Activated CD4-positive, alpha-beta T cell treated with anti-CD3 and anti-CD28 coated beads, Interleukin-2, amount 50 U/mL, for 24 hours (primary cell): Measurements from ENCODE around the gene KRT78.

Experiments
- DNase-seq, 2 donors: peaks; one replicate each; pipeline ENCODE4 v3.0.0-alpha.2; 2020; ENCODE audit warnings: low read depth in 1 of 2, low spot score in 1 of 2

Gene KRT78

DNA sequence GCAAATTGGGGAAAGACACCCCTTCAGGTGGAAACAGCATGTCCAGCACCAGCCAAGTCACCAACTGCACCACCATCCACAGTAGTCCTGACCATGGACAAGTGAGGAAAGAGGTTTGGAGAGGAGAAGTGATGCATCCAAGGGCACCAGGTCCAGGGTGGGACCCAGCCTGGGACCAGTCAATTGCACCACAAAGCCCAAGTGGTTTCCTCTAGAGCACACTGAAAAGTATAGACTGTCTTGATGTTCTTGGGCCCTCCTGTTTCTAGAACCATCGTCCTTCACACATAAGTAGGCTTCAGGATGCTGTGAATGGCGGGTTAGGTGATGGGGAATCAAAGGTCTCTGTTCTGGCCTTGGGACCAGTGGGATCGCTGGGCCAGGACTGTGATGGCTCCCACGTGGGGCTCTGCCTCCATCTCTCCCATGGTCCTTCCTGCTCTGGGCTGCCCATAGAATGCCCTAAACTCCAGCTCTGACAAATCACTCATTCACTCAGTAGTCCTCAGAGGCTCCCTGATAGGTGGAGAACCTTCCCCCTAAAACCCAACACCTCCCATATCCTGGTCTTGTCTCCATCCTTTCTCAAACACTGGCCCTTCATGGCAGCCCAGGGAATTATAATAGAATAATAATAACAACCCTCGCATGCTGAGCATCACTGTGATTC is 23.9 kb downstream of the KRT78 start:
- DNase-seq = no peak

DNA sequence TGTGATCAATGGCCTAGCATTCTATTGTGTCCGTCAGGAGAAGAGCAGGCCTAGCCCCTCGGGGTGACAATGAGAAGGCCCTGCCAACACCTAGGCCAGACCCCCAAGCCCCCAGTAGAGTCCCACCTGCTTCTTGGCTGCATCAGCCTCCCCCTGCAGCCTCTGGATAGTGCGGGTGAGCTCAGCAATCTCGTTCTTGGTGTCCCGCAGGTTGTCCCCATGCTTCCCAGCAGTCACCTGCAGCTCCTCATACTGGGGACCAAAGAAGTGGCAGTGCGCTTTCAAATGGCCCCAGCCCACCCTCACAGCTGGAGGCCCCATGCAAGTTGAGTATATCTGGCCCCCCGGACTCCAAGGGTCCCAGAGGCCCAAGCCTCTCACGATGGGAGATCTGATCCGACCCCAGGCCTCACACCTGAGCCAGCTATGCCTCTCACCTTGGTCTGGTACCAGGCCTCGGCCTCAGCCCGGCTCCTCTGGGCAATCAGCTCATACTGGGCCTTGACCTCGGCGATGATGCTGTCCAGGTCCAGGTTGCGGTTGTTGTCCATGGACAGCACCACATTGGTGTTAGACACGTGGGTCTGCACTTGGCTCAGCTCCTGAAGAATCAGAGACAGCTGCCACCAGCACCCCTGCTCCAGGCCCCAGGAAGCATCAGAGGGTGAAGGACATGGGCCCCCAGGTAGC is 24.9 kb downstream of the KRT78 start:
- no peak for DNase-seq

DNA sequence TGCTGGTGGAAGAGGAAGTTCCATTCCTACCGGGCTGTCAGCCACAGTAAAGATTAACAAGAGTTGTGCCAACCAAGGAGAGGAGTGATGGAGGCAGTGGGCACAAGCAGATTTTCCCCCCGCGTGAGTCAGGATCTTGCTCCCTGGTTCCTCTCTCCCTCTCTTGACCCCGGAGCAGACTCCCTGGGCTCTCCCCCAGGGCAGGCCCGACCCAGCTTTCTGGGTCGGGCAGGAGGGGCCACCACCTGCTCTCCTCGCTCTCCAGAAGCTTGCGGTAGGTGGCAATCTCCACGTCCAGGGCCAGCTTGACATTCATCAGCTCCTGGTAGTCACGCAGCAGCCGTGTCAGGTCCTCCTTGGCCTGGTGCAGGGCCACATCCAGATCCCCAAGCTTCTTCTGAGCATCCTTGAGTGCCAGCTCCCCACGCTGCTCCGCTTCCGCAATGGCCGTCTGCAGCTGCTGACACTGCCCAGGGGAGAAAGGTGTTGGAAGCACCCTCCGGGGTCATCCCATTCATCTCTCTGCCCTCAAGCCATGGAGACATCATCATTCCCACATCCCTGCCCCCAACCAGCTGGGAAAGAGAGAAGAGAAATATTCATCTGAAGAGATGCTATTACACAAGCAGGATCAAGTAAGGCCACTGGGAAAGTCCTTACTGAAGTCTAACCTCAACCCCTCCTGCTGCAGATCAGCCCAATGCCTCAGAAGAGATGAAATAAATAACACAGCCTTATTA is 25.9 kb downstream of the KRT78 start:
- no peak for DNase-seq

DNA sequence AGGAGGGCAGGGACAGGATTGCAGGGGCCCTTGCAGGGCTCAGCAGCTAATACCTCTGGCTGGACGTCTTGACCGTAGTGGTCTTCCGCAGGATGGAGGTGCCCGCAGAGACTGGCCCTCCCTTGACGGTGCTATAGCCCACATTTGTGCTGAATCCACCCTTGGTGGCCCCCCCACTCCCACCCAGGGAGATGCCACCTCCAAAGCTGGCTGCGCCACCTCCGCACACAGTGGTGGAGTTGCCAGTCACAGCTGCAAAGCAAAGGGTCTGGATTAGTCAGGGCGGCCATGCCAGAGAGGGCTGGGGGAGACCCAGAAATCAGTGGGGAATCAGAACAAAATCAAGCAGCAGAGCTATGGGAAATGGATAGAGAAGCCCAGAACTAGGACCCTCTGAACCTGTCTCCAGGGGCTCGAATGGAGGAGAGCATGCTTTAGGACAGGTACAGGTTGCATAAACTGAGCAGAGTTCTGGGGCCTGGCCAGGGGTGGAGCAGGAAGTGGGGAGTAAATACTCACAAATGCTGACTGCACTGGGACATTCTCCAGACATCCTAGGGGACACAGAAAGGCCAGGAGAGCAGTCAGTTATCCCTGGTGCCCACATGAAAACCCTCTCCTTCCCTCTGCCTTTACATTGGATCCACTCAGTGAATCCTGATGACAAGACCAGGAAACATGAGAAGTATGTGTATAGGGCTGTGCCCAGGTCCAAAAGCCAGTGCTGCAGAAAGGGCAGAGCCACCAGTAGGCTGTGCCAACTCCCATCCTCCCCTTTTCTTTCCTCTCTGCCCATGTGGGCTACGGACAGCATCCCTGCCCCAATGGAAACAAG is 26.8 kb downstream of the KRT78 start:
- DNase-seq = no peak

DNA sequence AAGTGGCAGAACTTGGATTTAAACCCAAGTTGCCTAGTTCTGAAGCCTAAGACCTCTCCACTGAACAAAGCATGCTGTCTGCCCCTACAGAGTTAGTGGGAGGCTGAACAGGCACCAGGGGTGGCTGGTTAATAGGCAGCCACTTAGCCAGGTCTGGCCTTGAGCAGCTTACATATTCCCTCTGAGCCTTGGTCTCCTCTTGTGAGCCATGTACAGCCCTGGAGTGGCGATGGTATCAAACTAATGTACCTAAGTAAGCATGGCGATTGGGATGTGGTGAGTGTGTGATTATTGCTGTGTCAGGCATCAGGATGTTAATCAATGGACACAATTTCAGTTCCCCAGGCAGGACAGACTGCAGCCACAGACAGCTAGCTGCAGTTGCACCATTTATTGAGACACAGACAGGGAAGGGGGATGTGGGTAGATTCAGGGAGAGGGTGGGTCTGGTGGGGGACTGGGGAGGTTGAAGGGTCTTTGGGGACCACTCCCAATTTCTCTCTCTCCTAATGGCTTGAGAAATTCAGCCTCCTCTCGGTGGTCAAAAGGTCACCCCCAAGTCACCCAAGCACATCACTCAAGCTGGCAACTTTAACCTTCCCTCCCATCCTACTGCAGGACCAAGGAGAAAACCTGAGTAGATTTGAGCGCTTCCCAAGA is 27.6 kb downstream of the KRT78 start:
- no peak for DNase-seq

DNA sequence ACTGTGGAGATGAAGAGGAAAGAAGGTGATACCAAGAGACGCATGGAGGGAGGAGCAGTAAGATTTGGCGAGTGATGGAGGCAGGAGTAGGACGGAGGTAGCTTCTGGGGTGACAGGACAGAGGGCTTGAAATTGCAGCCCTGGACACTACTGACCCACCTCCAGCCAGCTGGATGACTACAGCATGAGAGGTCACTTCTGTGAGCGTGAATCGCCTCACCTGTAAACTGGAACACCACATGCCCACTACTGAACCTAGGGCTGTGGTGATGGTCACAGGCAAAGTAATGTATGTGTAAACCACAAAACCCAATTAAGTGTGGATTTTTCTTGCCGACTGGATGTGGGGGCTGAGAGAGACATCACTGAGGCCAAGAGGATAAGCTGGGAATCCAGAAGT is 28.3 kb downstream of the KRT78 start:
- DNase-seq = no peak

DNA sequence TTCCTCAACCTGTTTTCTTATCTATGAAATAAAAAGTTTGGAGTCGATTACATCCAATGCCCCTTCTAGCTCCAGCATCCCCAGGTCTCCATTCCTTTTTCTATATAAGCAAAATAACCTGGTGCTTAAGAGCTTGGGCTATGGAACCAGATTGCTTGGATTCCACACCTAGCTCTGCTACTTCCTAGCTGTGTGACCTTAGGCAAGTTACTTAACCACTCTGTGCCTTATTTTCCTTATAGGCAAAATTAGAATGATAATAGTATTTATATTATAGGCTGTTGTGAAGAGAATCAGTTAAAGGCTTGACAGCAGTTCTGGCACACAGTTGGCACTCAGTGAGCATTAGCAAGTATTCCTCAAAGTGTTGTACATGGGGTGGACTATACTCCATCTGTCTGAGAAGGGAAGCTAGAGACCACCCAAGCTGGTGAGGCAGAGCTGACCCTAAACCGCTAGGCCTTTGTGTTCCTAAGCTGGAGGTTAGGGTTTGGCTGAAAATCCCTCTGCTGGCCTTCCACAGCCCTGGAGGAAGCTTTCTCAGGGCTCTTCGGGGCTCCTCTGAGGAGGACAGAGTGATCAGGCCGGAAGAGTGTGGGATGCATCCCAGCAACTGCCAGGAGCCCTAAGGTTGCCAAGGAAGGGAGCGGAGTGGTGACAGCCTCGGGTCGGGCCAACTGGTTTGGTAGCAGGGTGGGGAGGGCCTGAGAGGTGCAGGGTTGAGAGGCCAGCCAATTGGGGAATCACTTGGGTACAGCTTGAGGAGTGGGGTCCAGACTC is 28.9 kb downstream of the KRT78 start:
- DNase-seq = no peak

DNA sequence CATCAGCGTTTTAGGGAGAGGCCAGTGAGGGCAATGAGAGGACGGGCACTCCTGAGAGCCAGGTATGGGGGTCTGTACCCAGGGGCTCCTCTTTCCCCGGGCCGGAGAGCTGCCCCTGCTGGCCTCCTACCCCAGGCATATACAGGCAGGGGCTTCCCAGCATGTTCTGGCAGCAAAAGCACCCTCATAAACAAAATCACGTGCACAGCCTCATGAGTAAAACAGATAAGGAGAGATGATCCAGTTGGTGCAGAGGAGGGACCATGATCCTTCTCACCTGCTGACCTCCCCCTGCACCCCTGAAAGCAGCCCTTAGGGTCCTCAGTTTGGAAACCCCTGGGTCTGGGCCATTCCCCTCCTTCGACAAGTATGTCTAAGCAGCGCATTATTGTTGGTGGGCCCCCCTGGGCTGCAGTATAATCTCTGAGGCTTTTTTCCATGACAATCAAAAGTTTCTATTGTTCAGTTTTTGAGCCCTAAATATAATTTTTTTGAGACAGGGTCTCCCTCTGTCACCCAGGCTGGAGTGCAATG is 29.8 kb downstream of the KRT78 start:
- no peak for DNase-seq

DNA sequence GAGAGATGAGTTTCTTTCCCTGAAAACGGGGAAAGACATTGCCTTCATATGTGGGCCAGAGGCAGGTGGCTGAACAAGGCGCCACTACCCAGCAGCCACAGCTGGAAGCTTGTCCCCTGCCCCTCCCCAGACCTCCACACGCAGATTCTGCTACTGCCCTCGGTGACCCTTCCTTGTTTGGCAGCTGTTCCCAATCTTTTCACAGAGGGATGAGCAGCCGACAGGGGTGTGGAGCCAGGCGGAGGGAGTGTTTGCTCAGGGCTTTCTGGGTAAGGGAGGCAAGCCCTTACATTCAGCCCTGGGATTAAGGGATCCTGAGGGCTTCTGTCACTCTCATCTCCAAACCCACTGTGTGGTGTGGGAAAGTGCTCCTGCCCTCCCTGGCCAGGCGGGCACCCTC is 30.4 kb downstream of the KRT78 start:
- DNase-seq = no peak

DNA sequence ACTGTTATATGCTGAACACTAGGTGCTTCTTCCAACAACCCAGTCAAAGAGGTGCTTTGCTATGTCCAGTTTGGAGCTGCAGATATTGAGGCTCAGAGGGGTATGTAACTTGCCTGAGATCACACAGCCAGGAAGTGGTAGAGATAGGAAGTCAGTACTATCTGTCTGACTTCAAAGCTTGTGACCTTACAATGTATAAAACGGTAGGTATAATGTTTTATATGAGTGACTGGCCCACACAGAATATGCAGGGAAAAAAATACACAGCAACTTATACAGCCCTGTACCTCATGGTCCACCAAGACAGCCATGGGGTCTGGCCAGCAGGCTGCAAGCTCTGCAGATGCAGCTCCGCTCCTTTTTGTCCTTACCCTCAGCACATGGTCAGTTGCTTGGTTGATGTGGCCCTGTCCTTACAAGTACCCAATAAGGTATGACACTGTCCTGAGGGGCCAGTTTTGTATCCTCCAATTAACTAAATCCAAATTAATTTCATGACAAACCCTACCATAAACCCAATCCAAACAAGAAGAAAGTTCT is 31.0 kb downstream of the KRT78 start:
- no peak for DNase-seq

DNA sequence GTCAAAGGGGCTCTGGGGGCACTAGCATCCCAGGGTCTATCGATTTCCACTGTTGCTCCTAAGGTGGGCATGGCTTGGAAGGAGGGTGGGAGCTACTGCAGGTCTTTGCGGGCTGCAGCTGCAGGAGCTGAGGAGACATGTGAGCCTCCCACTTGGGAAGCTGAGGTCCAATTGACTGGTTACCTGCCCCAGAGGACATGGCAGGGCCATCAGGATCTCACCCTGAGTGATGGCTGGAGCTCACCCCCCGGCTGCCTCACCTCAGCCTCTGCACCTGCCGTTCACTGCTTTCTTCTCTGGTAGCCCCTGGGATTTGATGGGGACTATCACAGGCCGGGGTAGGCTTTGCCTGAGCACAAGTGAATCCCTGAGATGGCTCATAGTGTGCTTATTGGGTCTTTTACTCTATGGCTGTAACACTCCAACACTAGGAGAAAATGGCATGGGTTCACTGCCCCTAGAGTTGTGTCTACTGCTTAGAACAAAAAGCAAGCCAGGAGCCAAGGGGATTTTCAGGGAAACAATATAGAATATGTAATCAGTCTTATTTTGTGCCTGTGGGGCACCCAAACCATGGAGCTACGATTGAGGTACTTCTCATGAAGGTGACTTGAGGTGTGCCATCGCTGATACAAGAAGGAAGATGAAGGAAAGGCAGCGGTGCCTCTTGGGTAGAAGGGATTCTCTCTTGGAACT is 31.6 kb downstream of the KRT78 start:
- no peak for DNase-seq

DNA sequence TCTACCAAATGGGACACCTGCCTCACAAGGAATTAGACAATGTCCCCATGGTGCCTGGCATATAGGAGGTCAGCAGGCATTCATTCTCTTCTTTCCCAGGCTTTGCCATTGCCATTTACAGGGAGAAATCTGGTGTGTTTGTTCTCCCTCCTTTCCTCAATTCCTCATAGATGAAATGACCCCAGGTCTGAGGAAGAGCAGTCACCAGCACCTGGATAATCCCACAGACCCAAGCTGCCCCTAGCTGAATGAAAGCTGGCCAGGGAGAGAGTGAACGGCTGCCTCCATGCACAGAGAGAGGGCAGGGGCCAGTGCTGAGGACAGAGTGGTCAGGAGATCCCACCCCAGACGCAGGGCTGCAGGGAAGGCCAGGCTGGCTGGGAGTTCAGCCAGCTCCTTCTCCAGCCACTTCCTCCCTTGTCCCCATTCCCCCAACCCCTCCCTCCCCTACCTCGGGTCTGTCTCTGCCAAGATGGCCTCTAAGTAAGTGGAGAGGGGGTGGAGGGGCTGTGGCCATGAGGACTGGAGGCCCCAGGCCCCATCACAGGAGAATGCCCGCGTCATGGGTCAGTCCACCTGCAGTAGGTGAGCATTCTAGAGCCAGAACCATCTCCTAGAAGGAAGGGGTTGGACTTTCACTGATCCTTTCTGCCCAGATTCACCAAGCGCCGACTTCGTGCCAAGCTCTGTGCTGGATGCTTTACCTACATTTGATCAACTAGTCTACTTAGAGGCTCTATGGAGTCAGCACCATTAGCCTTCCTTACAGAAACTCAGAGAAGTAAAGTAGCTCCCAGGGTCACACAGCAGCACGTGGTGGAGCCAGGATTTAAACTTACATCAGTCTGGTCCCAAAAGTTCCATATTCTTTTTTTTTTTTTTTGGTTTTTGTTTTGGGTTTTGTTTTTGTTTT is 32.9 kb downstream of the KRT78 start:
- DNase-seq = no peak

DNA sequence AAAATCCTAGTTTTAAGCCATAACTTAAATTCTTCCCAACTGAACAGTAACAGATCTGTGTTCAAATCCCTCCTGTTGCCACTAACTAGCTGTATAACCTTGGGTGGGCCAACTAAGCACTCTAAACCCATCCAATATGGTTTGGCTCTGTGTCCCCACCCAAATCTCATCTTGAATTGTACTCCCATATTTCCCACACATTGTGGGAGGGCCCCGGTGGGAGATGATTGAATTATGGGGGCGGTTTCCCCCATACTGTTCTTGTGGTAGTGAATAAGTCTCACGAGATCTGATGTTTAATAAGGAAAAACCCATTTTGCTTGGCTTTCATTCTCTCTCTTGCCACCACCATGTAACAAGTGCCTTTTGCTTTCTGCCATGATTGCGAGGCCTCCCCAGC is 33.6 kb downstream of the KRT78 start:
- no peak for DNase-seq

DNA sequence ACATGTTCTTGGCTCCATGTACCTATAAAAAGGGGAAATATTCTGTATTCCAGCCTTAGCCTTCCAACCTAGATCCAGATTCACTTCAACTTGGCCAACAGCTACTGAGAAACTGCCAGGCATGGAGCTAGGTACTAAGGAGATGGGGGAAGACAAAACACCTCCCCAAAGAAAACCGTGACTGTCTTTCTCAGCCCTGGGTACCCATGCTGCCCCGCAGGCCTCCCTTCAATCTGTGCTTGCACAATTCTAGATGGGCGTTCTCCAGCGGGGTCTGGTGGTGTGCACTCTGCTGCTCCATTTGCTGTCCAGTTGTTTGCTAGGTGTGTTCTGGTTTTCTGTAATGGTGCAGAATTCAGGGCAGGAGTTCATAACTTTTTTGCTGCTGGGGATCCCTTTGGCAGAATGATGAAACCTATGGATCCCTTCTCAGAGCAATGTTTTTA is 34.1 kb downstream of the KRT78 start:
- no peak for DNase-seq

DNA sequence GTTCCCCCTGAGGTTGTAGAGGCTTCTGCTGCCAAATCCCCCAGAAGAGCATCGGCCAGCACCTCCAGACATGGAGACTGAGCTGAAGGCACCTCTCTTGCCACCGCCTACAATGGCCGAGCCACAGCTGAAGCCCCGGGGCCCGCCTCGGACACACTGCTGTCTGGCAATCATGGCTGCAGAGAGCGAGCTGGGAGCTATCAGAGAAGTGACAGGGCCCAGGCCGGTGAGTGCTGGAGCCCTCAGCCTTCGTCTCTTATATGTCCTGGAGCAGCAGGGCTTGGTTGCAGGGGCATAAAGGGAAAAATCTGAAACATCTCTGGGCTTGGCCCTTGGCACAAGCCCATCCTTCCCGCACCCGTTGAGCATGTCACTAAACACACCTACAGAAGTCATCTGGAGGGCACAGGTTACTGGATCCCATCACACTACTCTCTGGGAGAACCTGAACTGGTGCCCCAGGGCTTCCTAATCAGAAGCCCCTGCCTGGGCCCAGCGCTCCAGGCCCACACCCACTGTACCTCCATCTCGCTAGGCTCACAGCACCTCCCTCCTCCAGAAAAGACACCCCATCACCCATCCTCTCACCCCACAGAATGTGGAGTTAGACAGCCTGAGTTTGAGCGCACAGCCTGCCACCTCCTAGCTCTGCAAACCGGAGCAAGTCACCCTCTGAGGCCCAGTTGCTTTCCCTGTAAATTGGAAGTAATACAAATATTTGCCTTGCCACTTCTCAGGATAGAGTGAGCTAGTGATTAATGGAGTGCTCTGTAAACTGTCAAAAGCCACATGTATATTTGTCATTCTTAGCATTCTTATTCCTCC is 34.7 kb downstream of the KRT78 start, which contains the start of gene KRT4:
Gene KRT4, minus strand, starts transcription at position 232 of the 825 bp plus-strand sequence. Its CDS starts 58 bp downstream, at position 174.
- no peak for DNase-seq

DNA sequence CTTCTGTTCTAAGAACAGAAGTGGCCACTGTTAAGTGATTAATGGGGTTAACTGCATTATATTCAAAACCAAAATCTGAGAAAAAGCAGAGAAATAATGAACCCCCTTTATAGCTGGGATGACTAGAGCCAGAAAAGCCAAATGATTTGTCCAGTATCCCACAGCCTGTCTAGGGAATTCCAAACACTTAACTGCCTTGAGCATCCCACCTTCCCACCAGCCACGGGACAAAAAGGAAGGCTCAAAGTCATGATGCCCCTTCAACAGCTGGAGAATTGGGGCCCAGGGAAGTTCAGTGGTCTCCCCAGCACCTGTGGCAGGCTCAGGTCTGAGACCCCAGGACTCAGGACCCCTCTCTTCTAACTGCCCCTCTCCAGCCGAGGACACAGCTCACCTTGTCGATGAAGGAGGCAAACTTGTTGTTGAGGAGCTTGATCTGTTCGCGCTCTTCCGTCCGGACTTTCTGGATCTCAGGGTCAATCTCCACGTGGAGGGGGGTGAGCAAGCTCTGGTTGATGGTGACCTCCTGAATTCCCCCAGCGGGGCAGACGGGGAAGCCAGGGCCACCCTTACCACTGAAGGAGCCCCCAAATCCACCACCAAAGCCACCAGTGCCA is 35.5 kb downstream of the KRT78 start:
- no peak for DNase-seq
